ENCODE results near the gene NUB1. TPM values are rescaled to one million over a fixed set of nuclear protein-coding genes. Genes with fewer than 3 reads are reported as not detected.

The NUB1 gene
- total RNA-seq, 4 donors from 2014 or later, result 66.4 to 90.8 (median 68.2) TPM

DNA sequence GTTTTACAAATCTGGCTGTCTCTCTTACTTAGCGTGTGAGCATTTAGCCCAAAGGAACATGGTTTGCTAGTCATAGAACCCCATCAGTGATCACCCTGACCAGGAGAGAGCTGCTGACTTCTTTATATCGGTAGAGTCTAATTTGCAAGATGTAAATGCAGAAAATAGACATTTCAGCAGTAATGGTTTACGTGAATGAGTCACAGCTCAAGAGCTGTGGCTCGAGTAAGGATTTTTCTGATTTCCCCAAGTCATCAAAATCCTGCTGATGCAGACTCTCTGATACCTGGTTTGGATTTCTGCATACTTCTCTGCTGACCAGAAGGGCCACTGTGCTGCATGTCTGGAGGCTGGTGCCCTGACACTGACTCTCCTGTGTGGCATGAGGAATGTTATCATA, 25.7 kb downstream of the NUB1 start:
- Histone ChIP-seq H3K27me3 (no peaks in the 10 kb centered on the region), H3K27ac (peak overlapping the region in 1 of 4 donors; percentile 62), H3K36me3 (peaks cover 0 to 49% (median 0%) of the 10 kb centered on the region in 3 donors), H3K4me1 (no peaks in the 10 kb centered on the region), H3K4me3 (no peak overlapping the region), H3K9me3 (no peaks in the 10 kb centered on the region)
- no peak for TF ChIP-seq POLR2A (IDR thresholded peaks at IDR 0.05)
- TF ChIP-seq, protein P1, sequence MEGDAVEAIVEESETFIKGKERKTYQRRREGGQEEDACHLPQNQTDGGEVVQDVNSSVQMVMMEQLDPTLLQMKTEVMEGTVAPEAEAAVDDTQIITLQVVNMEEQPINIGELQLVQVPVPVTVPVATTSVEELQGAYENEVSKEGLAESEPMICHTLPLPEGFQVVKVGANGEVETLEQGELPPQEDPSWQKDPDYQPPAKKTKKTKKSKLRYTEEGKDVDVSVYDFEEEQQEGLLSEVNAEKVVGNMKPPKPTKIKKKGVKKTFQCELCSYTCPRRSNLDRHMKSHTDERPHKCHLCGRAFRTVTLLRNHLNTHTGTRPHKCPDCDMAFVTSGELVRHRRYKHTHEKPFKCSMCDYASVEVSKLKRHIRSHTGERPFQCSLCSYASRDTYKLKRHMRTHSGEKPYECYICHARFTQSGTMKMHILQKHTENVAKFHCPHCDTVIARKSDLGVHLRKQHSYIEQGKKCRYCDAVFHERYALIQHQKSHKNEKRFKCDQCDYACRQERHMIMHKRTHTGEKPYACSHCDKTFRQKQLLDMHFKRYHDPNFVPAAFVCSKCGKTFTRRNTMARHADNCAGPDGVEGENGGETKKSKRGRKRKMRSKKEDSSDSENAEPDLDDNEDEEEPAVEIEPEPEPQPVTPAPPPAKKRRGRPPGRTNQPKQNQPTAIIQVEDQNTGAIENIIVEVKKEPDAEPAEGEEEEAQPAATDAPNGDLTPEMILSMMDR (IDR thresholded peaks at IDR 0.05), result no peak
- no peak for DNase-seq

DNA sequence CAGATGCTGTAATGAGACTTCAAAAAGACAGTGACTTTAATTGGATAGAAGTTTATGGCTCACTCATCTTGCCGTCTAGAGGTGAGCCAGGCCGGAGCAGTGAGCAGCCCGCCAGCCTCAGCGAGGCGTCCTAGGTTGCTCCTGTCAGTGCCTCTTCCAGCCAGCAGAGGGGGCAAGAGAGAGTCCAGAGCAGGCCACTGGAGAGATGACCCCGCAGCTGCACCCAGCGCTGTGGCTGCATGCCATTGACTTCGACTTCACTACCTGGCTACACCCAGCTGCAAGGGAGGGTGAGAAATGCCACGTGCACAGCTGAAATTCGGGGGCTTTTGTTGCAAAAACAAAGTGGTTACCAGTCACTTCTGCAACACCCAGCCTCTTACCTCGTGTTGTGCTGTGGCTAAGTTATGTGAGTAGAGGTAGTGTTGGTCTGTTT, 26.5 kb downstream of the NUB1 start:
- Histone ChIP-seq H3K9me3 (no peaks in the 10 kb centered on the region), H3K27me3 (no peaks in the 10 kb centered on the region), H3K36me3 (peaks cover 0 to 49% (median 0%) of the 10 kb centered on the region in 3 donors), H3K27ac (no peak overlapping the region), H3K4me1 (no peaks in the 10 kb centered on the region), H3K4me3 (no peak overlapping the region)
- TF ChIP-seq POLR2A (IDR thresholded peaks at IDR 0.05), result no peak
- TF ChIP-seq, protein P1 (IDR thresholded peaks at IDR 0.05), result peak; percentile 84 to 95 (median 94)
- peak; percentile 72 to 92 (median 84) for DNase-seq

DNA sequence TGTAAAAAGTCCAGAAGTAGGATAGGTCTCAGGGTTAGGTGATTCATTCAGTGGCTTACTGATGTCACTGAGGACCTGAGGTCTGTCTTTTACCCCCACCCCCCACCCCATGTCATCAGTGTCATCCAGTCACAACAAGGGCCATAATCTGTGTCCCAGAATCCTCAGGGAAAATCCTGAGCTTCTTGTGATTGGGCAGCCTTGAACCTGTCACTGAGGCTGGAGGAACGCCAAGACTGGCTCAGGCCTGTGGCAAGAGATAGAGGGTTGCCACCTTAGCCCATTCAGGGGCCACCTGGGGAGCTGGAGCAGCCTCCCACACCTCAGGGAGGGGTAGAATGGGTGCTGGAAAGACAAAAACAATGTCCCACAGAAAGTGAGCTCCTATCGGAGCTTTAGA, 29.7 kb downstream of the NUB1 start:
- peak in 1 of 3 donors; percentile 33 for DNase-seq
- peaks cover 0 to 81% (median 0%) of the 10 kb centered on the region in 3 donors for H3K36me3 ChIP-seq
- TF ChIP-seq, protein P1 (IDR thresholded peaks at IDR 0.05), result no peak
- TF ChIP-seq POLR2A (IDR thresholded peaks at IDR 0.05), result no peak

DNA sequence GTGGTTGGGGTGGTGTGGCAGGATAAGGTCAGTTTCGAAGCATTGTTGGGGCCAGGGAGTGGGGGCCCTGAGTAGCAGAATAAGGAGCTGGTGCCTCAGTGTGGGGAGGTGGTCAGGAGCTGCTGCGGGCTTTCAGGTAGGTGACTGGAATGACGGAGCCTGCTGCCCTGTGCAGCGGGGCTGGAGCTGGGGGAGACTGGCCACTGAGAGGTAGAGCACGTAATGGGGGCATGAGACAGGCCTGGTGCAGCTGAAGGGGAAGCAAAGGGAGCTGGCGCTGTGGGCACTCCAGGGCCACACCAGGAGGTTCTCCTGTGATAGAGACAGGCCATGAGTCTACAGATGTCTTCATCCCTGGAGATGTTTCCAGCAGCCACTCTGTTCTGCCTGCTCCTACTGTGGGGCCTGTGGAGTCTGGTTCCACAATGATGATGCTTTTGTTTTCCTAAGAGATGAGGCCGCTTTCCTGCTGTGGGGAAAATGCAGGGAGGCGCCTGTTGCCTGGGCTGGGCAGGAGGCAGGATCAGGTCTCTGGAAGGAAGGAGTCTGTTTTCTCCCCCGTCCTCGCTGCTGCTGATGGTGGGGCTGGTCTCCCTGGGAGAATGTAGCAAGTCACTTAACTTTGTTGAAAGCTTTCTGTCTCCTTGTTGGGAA, 31.1 kb downstream of the NUB1 start:
- H3K4me3 ChIP-seq, result no peak overlapping the region
- no peak overlapping the region for H3K27ac ChIP-seq
- H3K9me3 ChIP-seq, result no peaks in the 10 kb centered on the region
- H3K27me3 ChIP-seq, result no peaks in the 10 kb centered on the region
- TF ChIP-seq, protein P1 (IDR thresholded peaks at IDR 0.05), result no peak
- no peak for TF ChIP-seq POLR2A (IDR thresholded peaks at IDR 0.05)
- no peaks in the 10 kb centered on the region for H3K4me1 ChIP-seq
- peaks cover 0 to 90% (median 0%) of the 10 kb centered on the region in 3 donors for H3K36me3 ChIP-seq
- peak in 1 of 3 donors; percentile 29 for DNase-seq

More for the DNA sequence above, 29.7 kb downstream of the NUB1 start:
- Histone ChIP-seq H3K4me3 (no peak overlapping the region), H3K27me3 (no peaks in the 10 kb centered on the region), H3K9me3 (no peaks in the 10 kb centered on the region), H3K4me1 (no peaks in the 10 kb centered on the region), H3K27ac (no peak overlapping the region)

DNA sequence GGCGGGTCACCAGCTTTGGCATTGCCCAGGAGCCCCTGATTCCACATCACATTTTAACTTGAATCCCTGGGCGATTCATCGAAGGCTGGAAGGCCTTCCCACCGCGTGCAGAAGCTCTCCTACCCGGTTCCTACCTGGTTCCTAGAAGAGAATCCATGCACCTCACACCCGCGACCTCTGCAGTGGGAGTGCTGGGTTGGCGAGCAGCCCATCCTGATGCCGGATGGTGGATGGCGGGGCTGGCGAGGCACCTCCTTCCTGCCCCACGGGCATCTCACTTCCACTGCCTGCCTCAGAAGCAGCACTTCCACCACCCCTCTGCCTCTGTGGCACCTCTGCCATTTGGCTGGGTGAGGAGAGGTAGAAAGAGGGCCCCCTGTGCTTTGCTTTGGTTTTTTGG, 32.0 kb downstream of the NUB1 start:
- no peak overlapping the region for H3K4me3 ChIP-seq
- TF ChIP-seq, protein P1 (IDR thresholded peaks at IDR 0.05), result no peak
- TF ChIP-seq POLR2A (IDR thresholded peaks at IDR 0.05), result no peak

More for the DNA sequence above, 32.0 kb downstream of the NUB1 start:
- Histone ChIP-seq H3K9me3 (no peaks in the 10 kb centered on the region), H3K4me1 (no peaks in the 10 kb centered on the region), H3K36me3 (peaks cover 0 to 93% (median 0%) of the 10 kb centered on the region in 3 donors), H3K27me3 (no peaks in the 10 kb centered on the region), H3K27ac (no peak overlapping the region)
- DNase-seq, result peak in 1 of 3 donors; percentile 38
